Right renal cortex interstitium (tissue), 3 donors: ENCODE results near the gene POPDC2. TPM values are rescaled to one million over a fixed set of nuclear protein-coding genes. Genes with fewer than 3 reads are reported as not detected.

Source experiments
- DNase-seq, 3 donors: peaks; one replicate each; pipeline ENCODE4 v3.0.0-alpha.2; 2013; ENCODE audit warnings: low read depth in 3 of 3, low spot score in 2 of 3
- polyA plus RNA-seq, 3 donors: library from polyadenylated mRNA; unstranded; fragments of 120-200 nt; gene quantifications; one replicate each; pipeline ENCODE4 v1.2.1, GENCODE V29; 2013; ENCODE audit not compliant: insufficient read length in 3 of 3

The POPDC2 gene
- polyA plus RNA-seq, 3 donors = 3.8 to 4.5 (median 4.5) TPM

DNA sequence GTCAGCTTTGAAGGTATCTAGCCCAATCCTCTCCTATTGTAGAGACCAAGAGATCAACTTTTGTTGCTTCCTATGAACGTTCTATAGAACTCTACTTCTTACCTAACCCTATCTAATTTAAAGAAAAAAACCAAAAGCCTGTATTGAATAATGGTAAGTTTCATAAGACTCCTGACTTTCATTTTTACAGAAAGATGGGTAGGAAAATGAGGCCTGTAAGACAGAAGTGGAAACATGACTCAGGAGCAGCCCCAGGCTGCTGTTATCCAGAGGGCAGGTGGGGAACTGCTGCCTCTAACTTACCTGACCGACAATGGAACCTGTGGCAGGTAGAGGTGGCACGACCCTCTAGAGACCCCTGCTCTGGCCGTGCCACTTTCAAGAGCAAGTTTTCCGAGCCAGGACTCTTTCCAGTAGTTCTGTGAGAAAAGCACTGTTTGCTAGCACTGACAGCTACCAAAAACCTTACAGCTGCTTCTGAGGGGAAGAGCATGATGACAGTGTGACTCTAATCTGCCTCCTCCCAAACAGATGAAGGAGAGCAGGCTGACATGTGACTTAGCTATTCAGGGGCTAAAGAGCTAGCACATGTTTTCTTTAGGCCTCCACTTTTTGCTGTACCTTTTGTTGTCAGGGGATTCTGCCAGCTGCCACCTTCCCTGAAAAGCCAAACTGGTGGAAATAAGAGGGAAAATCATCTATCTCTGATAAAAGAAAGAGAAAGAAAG, 17.5 kb downstream of the POPDC2 start:
- no peak for DNase-seq

DNA sequence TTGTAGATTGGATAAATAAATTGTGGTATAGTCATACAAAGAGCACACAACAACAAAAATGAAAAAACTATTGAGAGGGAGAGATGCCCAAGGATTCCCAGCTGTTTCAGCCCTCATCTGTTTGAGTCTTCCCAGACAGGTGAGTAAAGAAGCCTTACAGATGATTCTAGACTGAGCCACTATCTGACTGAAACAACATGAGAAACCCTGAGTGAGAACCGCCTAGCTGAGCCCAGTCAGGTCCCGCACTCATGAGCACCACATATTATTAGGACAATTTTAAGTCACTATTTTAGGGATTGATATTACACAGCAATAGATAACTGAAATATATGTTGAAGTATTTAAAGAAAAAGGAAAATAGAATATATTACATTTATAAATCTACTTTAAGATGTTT, 19.0 kb downstream of the POPDC2 start:
- DNase-seq = no peak

- no peak for DNase-seq
Observed at GRCh38 chr3:119639494-119640350, 20.7 kb downstream of the POPDC2 start.

DNA sequence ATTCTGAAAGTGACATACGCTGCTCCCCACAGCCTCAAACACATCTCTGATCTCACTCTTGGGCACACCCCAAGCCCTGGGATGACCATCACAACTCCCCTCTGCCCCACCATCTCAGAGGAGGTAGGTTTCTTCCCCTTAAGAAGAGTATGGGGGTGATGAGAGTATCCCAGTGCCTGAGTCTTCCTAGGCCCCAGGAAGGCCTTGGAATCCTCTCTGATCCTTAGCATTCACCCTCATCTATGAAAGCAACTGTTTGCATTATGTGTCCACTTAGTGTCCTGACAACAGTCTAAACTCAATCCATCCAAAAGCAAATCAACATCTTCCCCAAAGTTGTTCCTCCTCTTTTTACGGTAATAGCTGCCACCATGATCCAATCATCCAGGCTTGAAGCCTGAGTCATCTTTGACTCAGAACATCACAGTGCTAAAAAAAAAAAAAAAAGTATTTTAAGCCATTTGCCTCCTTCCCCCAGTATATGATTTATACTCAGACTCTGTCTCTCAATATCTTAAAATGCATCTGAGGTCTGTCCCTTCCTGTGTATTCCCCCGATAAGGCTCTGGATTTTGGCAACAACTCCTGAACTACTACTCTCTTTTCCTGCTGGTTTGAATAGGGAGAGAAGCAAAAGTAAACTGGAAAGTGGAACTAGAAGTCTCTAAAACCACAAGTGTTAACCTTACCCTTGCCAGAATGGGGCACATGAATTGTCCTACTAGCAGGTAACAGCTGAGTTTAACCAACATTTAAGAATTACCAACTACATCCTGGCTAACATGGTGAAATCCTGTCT, 22.5 kb downstream of the POPDC2 start:
- no peak for DNase-seq

DNA sequence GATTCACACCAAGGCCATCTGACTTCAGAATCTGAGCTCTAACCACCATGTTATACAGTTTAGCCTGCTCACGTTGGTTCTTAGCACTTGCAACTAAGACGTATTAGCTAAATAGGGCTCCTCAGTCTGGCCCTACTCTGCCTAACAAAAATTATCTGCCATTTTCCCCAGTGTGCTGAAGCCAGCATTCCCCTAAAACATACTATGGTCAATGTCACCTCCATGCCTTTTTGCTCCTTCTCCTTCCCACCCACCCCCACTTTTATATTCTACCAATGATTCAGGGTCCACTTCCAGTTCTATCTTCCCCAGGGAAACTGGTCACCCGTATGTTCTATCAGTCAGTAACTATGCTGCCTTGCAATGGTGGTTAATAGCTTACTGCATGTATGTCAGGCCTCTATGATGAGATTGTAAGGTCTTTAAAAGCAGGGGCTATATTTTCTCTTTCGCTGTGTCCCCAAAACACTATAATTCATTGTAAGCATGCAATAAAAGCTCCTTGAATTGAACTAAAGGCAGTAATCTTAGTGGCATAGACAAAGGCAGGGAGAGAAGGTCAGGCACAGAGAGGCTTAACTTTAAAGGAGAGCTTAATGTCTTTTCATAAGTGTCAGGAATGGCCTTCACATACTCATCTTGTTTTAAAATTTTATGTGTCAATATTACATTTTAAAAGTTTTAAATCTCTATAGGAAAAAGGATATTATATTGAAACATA, 23.3 kb downstream of the POPDC2 start:
- DNase-seq = no peak

GRCh38 chr3:119636249-119636648, 24.1 kb downstream of the POPDC2 start:
- no peak for DNase-seq

- DNase-seq = no peak
Observed at GRCh38 chr3:119635719-119636118, 24.7 kb downstream of the POPDC2 start.

- no peak for DNase-seq
Observed at GRCh38 chr3:119632829-119633228, 27.6 kb downstream of the POPDC2 start.

- DNase-seq = no peak
Observed at GRCh38 chr3:119632216-119632615, 28.2 kb downstream of the POPDC2 start.

DNA sequence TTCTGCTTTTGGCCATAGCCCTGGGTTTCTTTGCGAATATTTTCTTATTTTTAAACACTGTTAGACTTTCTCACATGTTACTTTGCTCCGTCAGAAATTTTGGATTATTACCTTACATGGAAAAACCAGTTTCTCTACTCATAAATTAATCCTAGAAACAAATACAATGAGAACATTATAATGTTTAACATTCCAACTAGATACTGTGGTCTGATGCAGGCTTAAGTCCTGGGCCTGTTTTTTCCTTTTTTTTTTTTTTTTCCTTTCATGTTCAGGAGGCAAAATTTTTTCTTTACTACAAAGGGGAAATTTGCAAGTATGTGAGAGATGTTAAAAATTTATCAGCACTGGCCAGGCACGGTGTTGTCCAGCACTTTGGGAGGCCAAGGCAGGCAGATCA, 28.9 kb downstream of the POPDC2 start:
- no peak for DNase-seq

GRCh38 chr3:119630880-119631329, 29.5 kb downstream of the POPDC2 start:
- DNase-seq = no peak

DNA sequence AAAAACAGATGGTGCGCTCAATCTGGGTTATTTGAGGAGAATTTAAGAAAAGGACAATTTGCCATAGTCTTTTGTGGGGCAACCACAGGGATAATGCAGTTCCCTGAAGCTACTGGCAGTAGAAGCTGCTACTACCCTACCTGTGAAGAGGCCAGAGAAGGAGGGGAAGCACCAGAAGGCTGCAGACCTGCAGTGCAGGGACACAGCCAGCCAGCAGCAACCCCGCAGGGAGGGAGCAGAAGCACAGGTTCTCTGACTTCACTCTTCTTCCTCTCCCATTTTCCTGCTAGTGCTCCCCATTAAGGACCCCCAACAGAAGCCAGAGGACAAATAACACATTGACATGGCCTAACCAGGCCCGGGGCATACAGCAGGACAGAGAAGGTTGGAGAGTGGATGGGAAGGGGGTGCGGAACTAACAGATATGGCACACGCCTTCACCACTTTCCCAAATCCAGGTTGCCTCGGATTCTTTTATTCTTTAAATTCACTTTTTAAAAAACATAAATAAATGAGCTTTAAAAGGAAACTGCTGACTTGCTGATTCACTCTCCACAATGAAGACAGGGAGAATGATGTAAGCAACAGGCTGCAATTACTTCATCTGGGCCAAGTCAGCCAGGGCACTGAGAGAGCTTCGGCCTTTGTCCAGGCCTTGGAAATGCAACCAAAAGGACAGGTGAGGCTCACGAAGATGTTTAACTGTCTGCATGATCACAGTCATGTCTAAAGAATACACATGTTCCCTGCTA, 30.1 kb downstream of the POPDC2 start:
- no peak for DNase-seq

DNA sequence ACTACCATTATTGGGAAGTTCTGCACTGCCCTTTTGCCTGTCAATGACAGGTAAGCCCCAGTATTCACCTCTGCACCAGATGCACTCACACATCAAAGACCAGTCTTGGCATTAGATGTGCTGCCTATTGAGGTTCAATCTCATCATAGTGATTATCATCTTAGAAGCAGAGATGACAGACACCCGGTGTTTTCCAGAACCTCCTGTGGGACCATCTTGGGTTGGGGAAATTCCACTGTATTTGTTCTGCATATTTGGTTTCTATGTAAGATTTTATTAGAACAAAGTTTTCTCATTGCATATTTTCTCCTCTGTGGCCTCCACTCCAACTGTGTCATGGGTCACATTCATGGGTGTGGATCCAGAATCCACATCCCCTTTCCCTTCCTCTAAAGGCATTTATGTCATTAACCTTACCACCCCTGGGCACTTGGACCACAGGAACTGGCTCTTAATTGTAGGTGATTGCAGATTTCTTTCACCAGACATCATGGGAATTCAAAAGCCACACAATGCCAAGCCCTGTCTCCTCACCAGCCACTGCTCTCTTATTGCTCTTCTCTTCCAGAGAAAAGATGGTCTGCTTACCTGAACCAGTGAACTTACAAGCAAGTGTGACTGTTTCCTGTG, 31.5 kb downstream of the POPDC2 start:
- DNase-seq = no peak

GRCh38 chr3:119628390-119628789, 32.0 kb downstream of the POPDC2 start:
- DNase-seq = no peak

DNA sequence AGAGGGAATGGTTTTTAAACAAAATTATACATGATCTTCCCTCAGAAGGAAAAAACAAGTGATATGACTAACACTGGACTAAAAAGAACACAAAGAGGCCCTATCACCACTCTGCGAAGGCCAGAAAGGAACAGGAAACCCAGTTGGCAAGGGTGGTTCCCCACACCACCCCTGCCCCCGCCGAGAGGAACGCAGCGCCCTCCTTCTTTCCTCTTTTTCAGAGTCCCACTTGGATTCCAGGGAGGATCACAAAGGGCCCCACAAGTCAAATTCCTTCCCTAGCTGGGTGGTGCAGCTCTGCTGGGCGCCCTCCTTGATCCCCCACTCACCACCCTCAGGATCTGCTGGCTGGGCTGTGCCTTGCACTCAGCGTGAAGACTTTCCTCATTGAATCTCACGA, 32.9 kb downstream of the POPDC2 start:
- no peak for DNase-seq

DNA sequence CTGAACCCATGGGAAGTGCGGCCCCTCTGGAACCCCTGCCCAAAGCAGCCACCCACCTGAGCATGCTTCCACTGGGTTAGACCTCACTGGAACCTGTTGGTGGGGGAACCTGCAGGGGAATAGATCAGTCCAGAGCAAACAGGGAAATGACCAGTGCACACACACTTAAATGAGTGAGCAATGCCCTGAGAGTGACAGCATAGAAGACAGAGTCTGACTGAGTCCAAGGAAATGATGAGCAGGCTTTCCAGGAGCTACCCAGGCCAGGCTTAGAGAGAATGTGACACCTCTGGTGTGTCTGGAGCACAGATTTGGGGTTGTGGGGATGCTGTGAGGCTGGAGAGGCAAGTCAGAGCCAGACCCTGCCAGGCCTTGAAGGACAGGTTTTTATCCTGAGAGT, 34.2 kb downstream of the POPDC2 start:
- DNase-seq = no peak

- no peak for DNase-seq
Observed at GRCh38 chr3:119625451-119626153, 34.8 kb downstream of the POPDC2 start.

DNA sequence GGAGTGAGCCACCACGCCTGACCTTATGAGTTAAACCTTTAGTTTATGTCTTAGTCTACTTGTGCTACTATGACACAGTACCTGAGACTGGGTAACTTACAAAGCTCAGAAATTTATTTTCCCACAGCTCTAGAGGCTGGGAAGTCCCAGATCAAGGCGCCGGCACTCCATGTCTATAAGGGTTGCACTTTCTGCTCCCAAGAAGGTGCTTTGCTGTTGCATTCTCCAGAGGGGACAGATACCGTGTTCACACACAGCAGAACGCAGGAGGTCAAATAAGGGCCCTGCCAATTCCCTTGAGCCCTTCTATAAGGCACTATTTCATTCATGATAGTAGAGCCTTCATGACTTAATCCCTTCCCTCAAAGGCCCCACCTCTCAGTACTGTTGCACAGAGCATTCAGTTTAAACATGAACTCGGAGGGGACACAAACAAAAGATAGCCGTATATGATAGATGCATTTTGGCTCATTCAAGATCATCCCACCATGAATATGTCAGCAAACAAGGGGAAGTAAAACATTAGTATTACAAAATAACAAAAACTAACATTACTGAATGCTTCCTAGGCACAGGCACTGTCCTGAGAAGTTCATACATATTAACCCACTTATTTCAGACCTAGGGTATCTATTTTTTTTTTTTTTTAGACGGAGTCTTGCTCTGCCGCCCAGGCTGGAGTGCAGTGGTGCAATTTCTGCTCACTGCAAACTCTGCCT, 36.2 kb downstream of the POPDC2 start:
- DNase-seq = no peak
